A549 (cell line): ENCODE measurements around the gene KANSL1. TPM values are rescaled to one million over a fixed set of nuclear protein-coding genes. Genes with fewer than 3 reads are reported as not detected.

Experiments used
- ATAC-seq, 2 experiments: fragments of 200-7000 bp in 1 of 2; fragments of >200 bp in 1 of 2; cut with Nextera tagmentation in 1 of 2; cut with Tn5 transposase in 1 of 2; 3 replicates each; pipeline versions ENCODE4 v1.8.0 to v1.9.1; 2018 to 2020; ENCODE audit warnings: mild to moderate bottlenecking in 1 of 2, moderate library complexity in 1 of 2
- CTCF ChIA-PET: fragments of 300-600 bp; sonication (Branson Sonifier 250); formaldehyde crosslinking; extraction: SDS; loops from one replicate; lab custom pipeline; 2021; ENCODE audit warnings: antibody characterized with exemption, inconsistent platforms; lab: Yijun Ruan, JAX
- POLR2A ChIA-PET: fragments of 350-600 bp; formaldehyde crosslinking; extraction: SDS; loops from one replicate; lab custom pipeline; 2021; ENCODE audit warnings: antibody characterized with exemption, inconsistent platforms; lab: Yijun Ruan, JAX
- DNase-seq, 2 experiments: peaks; one replicate each; pipeline versions ENCODE4 v3.0.0 to v3.0.0-alpha.2; 2011 to 2016; ENCODE audit warnings: low read depth in 1 of 2, low spot score in 1 of 2
- FAIRE-seq: peaks from 2 replicates; lab custom pipeline; 2011; peaks lifted over from hg19 to GRCh38; lab: Jason Lieb, UNC
- H3K27ac ChIP-seq, 2 experiments: fragments of >200 bp; sonication (Bioruptor Twin); formaldehyde crosslinking; 3 replicates each; pipeline ENCODE4 v1.5.1; 2016 to 2017
- H3K4me1 ChIP-seq: fragments of >200 bp; sonication (Bioruptor Twin); formaldehyde crosslinking; 3 replicates; pipeline ENCODE4 v1.6.1; 2016
- H3K4me2 ChIP-seq: fragments of >200 bp; sonication (Bioruptor Twin); formaldehyde crosslinking; 3 replicates; pipeline ENCODE4 v1.6.1; 2016
- H3K4me3 ChIP-seq: fragments of >200 bp; sonication (Bioruptor Twin); formaldehyde crosslinking; 3 replicates; pipeline ENCODE4 v1.5.1; 2016
- H3K9me3 ChIP-seq: fragments of >200 bp; sonication (Bioruptor Twin); formaldehyde crosslinking; 3 replicates; pipeline ENCODE4 v1.6.1; 2016
- CEBPB ChIP-seq, 2 experiments: fragments of >200 bp in 1 of 2; sonication (Bioruptor Twin) in 1 of 2; formaldehyde crosslinking in 1 of 2; IDR thresholded peaks; 2 replicates each; pipeline ENCODE4 v1.6.1; 2012 to 2016
- CHD4 ChIP-seq: fragments of 200-600 bp; sonication (generic); IDR thresholded peaks from 2 replicates; pipeline ENCODE4 v1.6.1; 2016; ENCODE audit warnings: antibody characterized with exemption, mild to moderate bottlenecking, borderline replicate concordance
- ESRRA ChIP-seq: fragments of 150-350 bp; IDR thresholded peaks from 2 replicates; pipeline ENCODE4 v1.6.1; 2014; ENCODE audit warnings: mild to moderate bottlenecking, low read length, borderline replicate concordance
- FOSB ChIP-seq: fragments of 250-450 bp; sonication (Bioruptor Pico); IDR thresholded peaks from 2 replicates; pipeline ENCODE4 v1.5.0; 2020; ENCODE audit warnings: mild to moderate bottlenecking, moderate library complexity
- FOXS1 ChIP-seq: fragments of 250-450 bp; sonication (Bioruptor Pico); IDR thresholded peaks from 2 replicates; pipeline ENCODE4 v1.5.0; 2020; ENCODE audit warnings: mild to moderate bottlenecking, moderate library complexity
- HDAC2 ChIP-seq: fragments of 200-600 bp; sonication (generic); IDR thresholded peaks from 2 replicates; pipeline ENCODE4 v1.6.1; 2016
- HEYL ChIP-seq: fragments of 250-450 bp; sonication (Bioruptor Pico); IDR thresholded peaks from 2 replicates; pipeline ENCODE4 v1.8.0; 2021; ENCODE audit warnings: mild to moderate bottlenecking, moderate library complexity
- HOXB5 ChIP-seq: fragments of 250-450 bp; sonication (Bioruptor Pico); IDR thresholded peaks from 2 replicates; pipeline ENCODE4 v1.5.0; 2020; ENCODE audit warnings: mild to moderate bottlenecking, moderate library complexity
- JUN ChIP-seq, 2 experiments: fragments of >200 bp; sonication (Bioruptor Twin); formaldehyde crosslinking; IDR thresholded peaks; 2 replicates in 1 of 2; 3 replicates in 1 of 2; pipeline ENCODE4 v1.6.1; 2016 to 2017
- NPAS2 ChIP-seq: fragments of 250-450 bp; sonication (Bioruptor Pico); IDR thresholded peaks from 2 replicates; pipeline ENCODE4 v1.8.0; 2022; ENCODE audit warnings: mild to moderate bottlenecking, moderate library complexity, borderline replicate concordance
- NR3C1 ChIP-seq: fragments of >200 bp; sonication (Bioruptor Twin); formaldehyde crosslinking; IDR thresholded peaks from 3 replicates; pipeline ENCODE4 v1.6.1; 2017
- RAD21 ChIP-seq, 2 experiments: fragments of >200 bp in 1 of 2; sonication (Bioruptor Twin) in 1 of 2; formaldehyde crosslinking in 1 of 2; IDR thresholded peaks in 1 of 2; conservative IDR thresholded peaks in 1 of 2; 2 replicates in 1 of 2; 3 replicates in 1 of 2; pipeline ENCODE4 v1.6.1; 2012 to 2018; ENCODE audit warnings: inconsistent platforms in 1 of 2
- RCOR1 ChIP-seq: fragments of 150-350 bp; IDR thresholded peaks from 2 replicates; pipeline ENCODE4 v1.6.1; 2014; ENCODE audit warnings: antibody characterized with exemption, low read length, low read depth
- RFX5 ChIP-seq: fragments of 450-650 bp; IDR thresholded peaks from 2 replicates; pipeline ENCODE4 v1.7.1; 2014; ENCODE audit warnings: antibody characterized with exemption, mild to moderate bottlenecking, moderate library complexity
- TFCP2L1 ChIP-seq: fragments of 250-450 bp; sonication (Bioruptor Pico); IDR thresholded peaks from 2 replicates; pipeline ENCODE4 v1.5.0; 2021; ENCODE audit warnings: mild to moderate bottlenecking
- WGBS: methylation state at CpG from one replicate; pipeline ENCODE4 v1.1.6; 2017; ENCODE audit errors: missing lambda C conversion rate; 5-methylcytosine and 5-hydroxymethylcytosine counted together
- polyA plus RNA-seq, 4 experiments: library from polyadenylated mRNA; depleted of rRNA in 3 of 4; stranded (reverse); fragments of >200 nt; fragmentation: RNase III in 1 of 4; extraction: RNeasy Plus Mini Kit Qiagen cat#74134 plus additional on column Dnase treatment in 1 of 4; gene quantifications; 2 replicates in 3 of 4; 3 replicates in 1 of 4; pipeline ENCODE4 v1.2.3, GENCODE V29; 2011 to 2017
- TF ChIP-seq, protein P1 (sequence below): fragments of 250-450 bp; sonication (Bioruptor Pico); IDR thresholded peaks from 2 replicates; pipeline ENCODE4 v1.5.0; 2020; ENCODE audit warnings: low read depth, mild to moderate bottlenecking, moderate library complexity
- TF ChIP-seq, protein P2 (sequence below): IDR thresholded peaks from 2 replicates; pipeline ENCODE4 v1.6.1; 2012; ENCODE audit warnings: low read depth, borderline replicate concordance
- TF ChIP-seq, protein P3 (sequence below): IDR thresholded peaks from 2 replicates; pipeline ENCODE4 v1.6.1; 2012
- TF ChIP-seq, protein P4 (sequence below): fragments of >200 bp; sonication (Bioruptor Twin); formaldehyde crosslinking; IDR thresholded peaks from 3 replicates; pipeline ENCODE4 v1.6.1; 2016
- TF ChIP-seq, protein P5 (sequence below): fragments of >200 bp; sonication (Bioruptor Twin); formaldehyde crosslinking; IDR thresholded peaks from 2 replicates; pipeline ENCODE4 v1.6.1; 2016
- TF ChIP-seq, protein P6 (sequence below): fragments of 450-650 bp; IDR thresholded peaks from 2 replicates; pipeline ENCODE4 v1.6.1; 2014; ENCODE audit warnings: antibody characterized with exemption
- TF ChIP-seq, protein P7 (sequence below): fragments of 200-600 bp; sonication (generic); IDR thresholded peaks from 2 replicates; pipeline ENCODE4 v1.6.1; 2016; ENCODE audit warnings: antibody characterized with exemption, mild to moderate bottlenecking, moderate library complexity
- TF ChIP-seq, protein P8 (sequence below): IDR thresholded peaks from 2 replicates; pipeline ENCODE4 v1.6.1; 2012
- TF ChIP-seq, protein P9 (sequence below): fragments of 250-450 bp; sonication (Bioruptor Pico); IDR thresholded peaks from 2 replicates; pipeline ENCODE4 v1.5.0; 2021; ENCODE audit warnings: mild to moderate bottlenecking, moderate library complexity, borderline replicate concordance

Gene KANSL1
- polyA plus RNA-seq, 2 of the 4 experiments (the other 2 are of a cell fraction): 22.6 to 27.9 TPM

DNA sequence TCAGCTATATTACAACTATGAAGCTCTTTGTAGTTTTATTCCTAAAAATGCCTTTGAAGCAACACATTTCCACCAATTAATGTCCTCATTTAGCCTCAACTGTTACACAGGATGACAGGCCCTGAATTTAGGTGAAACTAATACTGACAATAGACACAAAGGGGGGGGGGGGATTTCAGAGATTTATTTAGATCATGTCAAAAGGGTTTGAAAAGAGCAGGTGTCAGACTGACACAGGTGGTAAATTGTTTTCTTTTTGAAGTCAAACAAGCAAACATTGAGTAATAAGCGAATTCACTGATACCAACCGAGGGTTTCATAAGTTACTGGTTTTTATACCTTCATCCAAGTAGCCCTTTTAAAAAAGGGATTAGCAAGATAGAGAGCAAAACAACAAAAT is 40.8 kb downstream of the KANSL1 start:
- peaks cover 64% of the 10 kb centered on the region for H3K4me1 ChIP-seq
- DNase-seq: no peak
- no peak for FAIRE-seq
- H3K4me3 ChIP-seq: no peak overlapping the region
- no peak for ATAC-seq
- H3K9me3 ChIP-seq: no peaks in the 10 kb centered on the region
- POLR2A ChIA-PET: no interaction called here
- 66% methylated on average over 2 of the region's 2 CpGs for whole genome bisulfite sequencing
- H3K27ac ChIP-seq: no peak overlapping the region
- peak overlapping the region; percentile 0; the same call in 2 of the 3 replicates for H3K4me2 ChIP-seq
- CTCF ChIA-PET: interaction anchor here (0.9 to 4.1 kb wide), 9 partner anchors 11 to 150 kb away, joined by 3 to 22 read pairs (median 4); partner anchors contain the start of gene KANSL1
- TF ChIP-seq FOSB (CRISPR knock-in tag) (0 out of 2 replicates have a peak, but pooled peaks have one; percentile 18), HOXB5 (no peak), NR3C1 (no peak), CEBPB (IDR thresholded peaks at IDR 0.05) (no peak)
- TF ChIP-seq, protein P1, sequence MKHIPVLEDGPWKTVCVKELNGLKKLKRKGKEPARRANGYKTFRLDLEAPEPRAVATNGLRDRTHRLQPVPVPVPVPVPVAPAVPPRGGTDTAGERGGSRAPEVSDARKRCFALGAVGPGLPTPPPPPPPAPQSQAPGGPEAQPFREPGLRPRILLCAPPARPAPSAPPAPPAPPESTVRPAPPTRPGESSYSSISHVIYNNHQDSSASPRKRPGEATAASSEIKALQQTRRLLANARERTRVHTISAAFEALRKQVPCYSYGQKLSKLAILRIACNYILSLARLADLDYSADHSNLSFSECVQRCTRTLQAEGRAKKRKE (CRISPR knock-in tag): no peak
- TF ChIP-seq, protein P2, sequence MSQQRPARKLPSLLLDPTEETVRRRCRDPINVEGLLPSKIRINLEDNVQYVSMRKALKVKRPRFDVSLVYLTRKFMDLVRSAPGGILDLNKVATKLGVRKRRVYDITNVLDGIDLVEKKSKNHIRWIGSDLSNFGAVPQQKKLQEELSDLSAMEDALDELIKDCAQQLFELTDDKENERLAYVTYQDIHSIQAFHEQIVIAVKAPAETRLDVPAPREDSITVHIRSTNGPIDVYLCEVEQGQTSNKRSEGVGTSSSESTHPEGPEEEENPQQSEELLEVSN: no peak

DNA sequence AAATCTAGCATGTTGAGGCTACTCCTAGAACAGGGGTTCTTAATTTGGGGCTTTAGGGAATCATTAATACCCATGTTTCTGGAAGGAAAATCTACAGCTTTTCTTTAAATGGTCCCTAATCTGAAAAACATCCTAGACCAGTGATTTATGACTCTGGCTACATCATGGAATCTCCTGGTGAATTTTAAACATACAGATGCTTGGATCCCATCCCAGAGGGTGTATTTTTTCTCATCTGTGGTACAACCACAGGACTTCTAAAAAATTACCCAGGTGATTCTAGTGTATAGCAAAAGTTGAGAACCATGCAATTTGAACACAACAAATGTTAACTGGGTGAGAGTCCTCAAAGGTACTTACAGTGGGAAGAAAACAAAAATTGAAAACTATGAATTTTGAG is 41.5 kb downstream of the KANSL1 start:
- H3K4me2 ChIP-seq: no peak overlapping the region; the same call in 2 of the 3 replicates
- CTCF ChIA-PET: interaction anchor here (0.9 to 4.1 kb wide), 10 partner anchors 11 to 149 kb away, joined by 3 to 22 read pairs (median 4); partner anchors contain the start of gene KANSL1
- H3K27ac ChIP-seq: no peak overlapping the region
- H3K9me3 ChIP-seq: no peaks in the 10 kb centered on the region
- ATAC-seq: no peak
- POLR2A ChIA-PET: interaction anchor here (0.6 kb wide), 1 partner anchor 90 kb away, joined by 3 read pairs; no protein-coding TSS in a partner anchor
- DNase-seq: no peak
- peaks cover 61% of the 10 kb centered on the region for H3K4me1 ChIP-seq
- FAIRE-seq: peak; percentile 28
- no peak overlapping the region for H3K4me3 ChIP-seq
- TF ChIP-seq RCOR1: no peak
- TF ChIP-seq ESRRA: no peak
- TF ChIP-seq, protein P3, sequence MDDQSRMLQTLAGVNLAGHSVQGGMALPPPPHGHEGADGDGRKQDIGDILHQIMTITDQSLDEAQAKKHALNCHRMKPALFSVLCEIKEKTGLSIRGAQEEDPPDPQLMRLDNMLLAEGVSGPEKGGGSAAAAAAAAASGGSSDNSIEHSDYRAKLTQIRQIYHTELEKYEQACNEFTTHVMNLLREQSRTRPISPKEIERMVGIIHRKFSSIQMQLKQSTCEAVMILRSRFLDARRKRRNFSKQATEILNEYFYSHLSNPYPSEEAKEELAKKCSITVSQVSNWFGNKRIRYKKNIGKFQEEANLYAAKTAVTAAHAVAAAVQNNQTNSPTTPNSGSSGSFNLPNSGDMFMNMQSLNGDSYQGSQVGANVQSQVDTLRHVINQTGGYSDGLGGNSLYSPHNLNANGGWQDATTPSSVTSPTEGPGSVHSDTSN: no peak
- TF ChIP-seq, protein P4, sequence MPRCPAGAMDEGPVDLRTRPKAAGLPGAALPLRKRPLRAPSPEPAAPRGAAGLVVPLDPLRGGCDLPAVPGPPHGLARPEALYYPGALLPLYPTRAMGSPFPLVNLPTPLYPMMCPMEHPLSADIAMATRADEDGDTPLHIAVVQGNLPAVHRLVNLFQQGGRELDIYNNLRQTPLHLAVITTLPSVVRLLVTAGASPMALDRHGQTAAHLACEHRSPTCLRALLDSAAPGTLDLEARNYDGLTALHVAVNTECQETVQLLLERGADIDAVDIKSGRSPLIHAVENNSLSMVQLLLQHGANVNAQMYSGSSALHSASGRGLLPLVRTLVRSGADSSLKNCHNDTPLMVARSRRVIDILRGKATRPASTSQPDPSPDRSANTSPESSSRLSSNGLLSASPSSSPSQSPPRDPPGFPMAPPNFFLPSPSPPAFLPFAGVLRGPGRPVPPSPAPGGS: no peak
- TF ChIP-seq, protein P5, sequence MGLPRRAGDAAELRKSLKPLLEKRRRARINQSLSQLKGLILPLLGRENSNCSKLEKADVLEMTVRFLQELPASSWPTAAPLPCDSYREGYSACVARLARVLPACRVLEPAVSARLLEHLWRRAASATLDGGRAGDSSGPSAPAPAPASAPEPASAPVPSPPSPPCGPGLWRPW: no peak
- TF ChIP-seq, protein P6, sequence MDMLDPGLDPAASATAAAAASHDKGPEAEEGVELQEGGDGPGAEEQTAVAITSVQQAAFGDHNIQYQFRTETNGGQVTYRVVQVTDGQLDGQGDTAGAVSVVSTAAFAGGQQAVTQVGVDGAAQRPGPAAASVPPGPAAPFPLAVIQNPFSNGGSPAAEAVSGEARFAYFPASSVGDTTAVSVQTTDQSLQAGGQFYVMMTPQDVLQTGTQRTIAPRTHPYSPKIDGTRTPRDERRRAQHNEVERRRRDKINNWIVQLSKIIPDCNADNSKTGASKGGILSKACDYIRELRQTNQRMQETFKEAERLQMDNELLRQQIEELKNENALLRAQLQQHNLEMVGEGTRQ: no peak
- TF ChIP-seq RAD21 (conservative IDR thresholded peaks at IDR 0.05 in 1 of 2, IDR thresholded peaks at IDR 0.05 in 1 of 2): no peak
- TF ChIP-seq, protein P7, sequence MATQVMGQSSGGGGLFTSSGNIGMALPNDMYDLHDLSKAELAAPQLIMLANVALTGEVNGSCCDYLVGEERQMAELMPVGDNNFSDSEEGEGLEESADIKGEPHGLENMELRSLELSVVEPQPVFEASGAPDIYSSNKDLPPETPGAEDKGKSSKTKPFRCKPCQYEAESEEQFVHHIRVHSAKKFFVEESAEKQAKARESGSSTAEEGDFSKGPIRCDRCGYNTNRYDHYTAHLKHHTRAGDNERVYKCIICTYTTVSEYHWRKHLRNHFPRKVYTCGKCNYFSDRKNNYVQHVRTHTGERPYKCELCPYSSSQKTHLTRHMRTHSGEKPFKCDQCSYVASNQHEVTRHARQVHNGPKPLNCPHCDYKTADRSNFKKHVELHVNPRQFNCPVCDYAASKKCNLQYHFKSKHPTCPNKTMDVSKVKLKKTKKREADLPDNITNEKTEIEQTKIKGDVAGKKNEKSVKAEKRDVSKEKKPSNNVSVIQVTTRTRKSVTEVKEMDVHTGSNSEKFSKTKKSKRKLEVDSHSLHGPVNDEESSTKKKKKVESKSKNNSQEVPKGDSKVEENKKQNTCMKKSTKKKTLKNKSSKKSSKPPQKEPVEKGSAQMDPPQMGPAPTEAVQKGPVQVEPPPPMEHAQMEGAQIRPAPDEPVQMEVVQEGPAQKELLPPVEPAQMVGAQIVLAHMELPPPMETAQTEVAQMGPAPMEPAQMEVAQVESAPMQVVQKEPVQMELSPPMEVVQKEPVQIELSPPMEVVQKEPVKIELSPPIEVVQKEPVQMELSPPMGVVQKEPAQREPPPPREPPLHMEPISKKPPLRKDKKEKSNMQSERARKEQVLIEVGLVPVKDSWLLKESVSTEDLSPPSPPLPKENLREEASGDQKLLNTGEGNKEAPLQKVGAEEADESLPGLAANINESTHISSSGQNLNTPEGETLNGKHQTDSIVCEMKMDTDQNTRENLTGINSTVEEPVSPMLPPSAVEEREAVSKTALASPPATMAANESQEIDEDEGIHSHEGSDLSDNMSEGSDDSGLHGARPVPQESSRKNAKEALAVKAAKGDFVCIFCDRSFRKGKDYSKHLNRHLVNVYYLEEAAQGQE: no peak
- no peak for TF ChIP-seq HOXB5
- TF ChIP-seq FOXS1 (CRISPR knock-in tag): no peak
- TF ChIP-seq NPAS2 (CRISPR knock-in tag): no peak
- TF ChIP-seq, protein P8, sequence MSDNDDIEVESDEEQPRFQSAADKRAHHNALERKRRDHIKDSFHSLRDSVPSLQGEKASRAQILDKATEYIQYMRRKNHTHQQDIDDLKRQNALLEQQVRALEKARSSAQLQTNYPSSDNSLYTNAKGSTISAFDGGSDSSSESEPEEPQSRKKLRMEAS: no peak
- TF ChIP-seq HEYL (CRISPR knock-in tag): no peak
- no peak for TF ChIP-seq RFX5
- TF ChIP-seq HDAC2: no peak
- no peak for TF ChIP-seq NR3C1
- no peak for TF ChIP-seq CHD4
- TF ChIP-seq TFCP2L1: no peak
- no peak for TF ChIP-seq JUN (IDR thresholded peaks at IDR 0.05)
- TF ChIP-seq, protein P9, sequence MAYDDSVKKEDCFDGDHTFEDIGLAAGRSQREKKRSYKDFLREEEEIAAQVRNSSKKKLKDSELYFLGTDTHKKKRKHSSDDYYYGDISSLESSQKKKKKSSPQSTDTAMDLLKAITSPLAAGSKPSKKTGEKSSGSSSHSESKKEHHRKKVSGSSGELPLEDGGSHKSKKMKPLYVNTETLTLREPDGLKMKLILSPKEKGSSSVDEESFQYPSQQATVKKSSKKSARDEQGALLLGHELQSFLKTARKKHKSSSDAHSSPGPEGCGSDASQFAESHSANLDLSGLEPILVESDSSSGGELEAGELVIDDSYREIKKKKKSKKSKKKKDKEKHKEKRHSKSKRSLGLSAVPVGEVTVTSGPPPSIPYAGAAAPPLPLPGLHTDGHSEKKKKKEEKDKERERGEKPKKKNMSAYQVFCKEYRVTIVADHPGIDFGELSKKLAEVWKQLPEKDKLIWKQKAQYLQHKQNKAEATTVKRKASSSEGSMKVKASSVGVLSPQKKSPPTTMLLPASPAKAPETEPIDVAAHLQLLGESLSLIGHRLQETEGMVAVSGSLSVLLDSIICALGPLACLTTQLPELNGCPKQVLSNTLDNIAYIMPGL (CRISPR knock-in tag): no peak
